GM21447 (cell line): ENCODE data around the gene DCUN1D1.

Experiments
- ATAC-seq: cut with Tn5 transposase; IDR thresholded peaks from one replicate; pipeline ENCODE4 v1.9.1; 2021; ENCODE audit not compliant: unreplicated experiment

Gene DCUN1D1

GRCh38 chr3:182973047-182973446 is 7.3 kb downstream of the DCUN1D1 start:
- ATAC-seq: no peak

GRCh38 chr3:182972387-182972786 is 8.0 kb downstream of the DCUN1D1 start:
- ATAC-seq: no peak

DNA sequence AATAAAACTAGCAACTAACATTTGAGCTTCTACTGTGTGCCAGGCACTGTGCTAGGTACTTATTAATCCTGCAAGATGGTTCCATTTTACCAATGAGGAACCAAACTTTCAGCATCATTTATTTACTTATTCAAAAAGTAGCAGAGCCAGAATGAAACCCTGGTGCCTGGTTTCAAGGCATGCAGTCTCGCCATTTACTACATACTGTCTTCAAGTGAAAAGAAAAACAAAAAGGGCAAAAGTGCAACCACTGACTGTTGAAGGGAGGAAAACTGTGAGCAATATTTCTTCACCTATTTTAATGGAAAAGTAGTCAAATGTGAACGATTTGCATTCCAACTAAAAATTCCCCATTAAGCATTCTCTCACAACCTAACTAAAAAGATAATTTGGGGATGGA is 8.7 kb downstream of the DCUN1D1 start:
- ATAC-seq: peak; percentile 52

GRCh38 chr3:182970811-182971418 is 9.4 kb downstream of the DCUN1D1 start:
- no peak for ATAC-seq

DNA sequence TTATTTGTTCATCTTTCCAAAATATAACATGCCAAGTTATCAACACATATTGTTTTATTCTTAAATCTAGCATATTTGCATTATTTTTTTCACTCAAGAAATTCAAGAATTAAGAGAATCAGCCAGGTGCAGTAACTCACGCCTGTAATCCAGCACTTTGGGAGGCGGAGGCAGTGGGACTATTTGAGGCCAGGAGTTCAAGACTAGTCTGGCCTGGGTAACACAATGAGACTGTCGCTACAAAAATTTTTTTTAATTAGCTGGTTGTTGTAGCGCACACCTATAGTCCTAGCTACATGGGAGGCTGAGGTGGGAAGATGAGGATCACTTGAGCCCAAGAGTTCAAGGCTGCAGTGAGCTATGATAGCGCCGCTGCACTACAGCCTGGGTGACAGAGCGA is 10.5 kb downstream of the DCUN1D1 start:
- ATAC-seq: no peak

DNA sequence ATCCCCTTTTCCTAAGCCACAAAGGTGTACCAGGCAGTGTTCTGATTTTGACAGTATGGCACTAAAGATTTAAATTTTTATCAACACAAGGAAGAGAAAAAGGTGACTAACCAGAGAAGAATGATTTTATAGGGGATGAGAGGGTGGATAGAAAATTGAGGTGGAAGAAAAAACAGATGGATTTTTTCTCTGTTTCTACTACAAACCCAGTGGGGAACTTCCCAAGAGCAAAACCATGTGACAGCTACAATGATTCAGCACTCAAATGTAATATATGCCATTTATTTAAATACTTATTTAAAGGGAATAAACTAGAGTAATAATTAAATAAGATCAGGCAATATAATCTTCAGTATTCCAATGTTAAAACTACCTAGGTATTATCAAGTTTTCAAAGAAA is 11.1 kb downstream of the DCUN1D1 start:
- no peak for ATAC-seq

GRCh38 chr3:182967218-182968204 is 12.8 kb downstream of the DCUN1D1 start:
- ATAC-seq: peak; percentile 61

- no peak for ATAC-seq
These were observed 14.4 kb downstream of the DCUN1D1 start for GRCh38 chr3:182965861-182966366.

GRCh38 chr3:182964179-182964578 is 16.2 kb downstream of the DCUN1D1 start:
- ATAC-seq: no peak

- no peak for ATAC-seq
These were observed 18.2 kb downstream of the DCUN1D1 start for GRCh38 chr3:182962166-182962565.

- ATAC-seq: no peak
These were observed 20.6 kb downstream of the DCUN1D1 start for GRCh38 chr3:182959474-182960350.

DNA sequence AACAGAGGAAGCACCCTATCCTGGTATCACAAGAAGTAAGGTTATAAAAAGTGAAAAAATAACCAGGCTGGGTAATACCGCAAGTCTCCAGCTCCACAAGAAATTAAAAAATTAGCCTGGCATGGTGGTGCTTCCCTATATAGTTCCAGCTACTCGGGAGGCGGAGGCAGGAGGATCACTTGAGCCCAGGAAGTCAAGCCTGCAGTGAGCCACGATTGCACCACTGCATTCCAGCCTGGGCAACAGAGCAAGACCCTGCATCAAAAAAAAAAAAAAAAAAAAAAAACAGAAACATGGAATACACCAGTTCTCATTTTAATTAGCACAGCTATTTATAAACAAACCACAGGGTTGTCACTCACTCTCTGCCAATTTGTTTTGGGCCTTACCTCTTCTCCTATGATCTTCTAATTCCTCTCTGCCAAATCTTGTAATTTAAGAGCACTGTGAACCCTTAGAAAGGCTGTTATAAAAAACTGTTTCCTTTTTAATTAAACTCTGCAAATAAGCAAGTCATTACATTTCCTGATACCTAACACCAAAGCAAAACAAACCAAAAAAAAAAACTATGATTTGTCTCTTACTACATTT is 22.6 kb downstream of the DCUN1D1 start:
- ATAC-seq: no peak

DNA sequence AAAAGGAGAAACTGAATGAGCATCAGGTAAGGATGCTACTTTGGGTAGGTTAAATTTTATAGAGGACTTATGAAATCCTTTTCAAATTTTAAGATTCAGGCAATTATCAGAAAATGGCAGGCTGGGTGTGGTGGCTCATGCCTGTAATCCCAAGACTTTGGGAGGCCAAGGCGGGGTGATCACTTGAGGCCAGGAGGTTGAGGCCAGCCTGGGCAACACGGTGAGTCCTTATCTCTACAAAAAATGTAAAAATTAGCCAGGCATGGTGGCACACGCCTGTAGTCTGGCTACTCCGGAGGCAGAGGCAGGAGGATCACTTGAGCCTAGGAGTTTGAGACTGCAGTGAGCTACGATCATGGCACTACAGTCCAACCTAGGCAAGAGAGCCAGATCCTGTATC is 23.1 kb downstream of the DCUN1D1 start:
- ATAC-seq: no peak

DNA sequence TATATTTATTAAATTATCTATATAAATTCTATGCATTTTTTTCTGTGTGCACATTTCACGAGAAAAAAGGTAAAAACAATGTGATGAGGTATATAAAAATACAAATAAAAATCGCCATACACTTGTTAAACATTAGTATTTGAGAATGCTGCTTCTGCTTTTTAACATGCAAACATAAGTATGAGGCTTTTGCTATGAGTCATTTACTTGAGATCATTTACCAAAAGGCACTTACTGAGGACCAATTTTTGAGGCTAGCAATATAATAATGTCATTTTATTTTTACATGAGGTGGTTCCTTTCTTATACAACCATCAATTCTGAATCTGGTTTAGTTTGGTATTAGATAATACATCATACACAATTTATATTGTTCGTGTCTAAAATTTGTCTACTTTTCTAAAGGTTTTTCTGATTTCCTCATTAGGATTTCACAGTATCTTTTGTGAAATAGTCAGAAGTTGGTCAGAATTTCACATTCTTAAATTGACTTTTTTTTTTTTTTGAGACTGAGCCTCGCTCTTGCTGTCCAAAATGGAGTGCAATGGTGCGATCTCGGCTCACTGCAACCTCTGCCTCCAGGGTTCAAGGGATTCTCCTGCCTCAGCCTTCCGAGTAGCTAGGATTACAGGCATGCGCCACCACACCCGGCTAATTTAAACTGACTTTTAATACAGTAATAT is 25.6 kb downstream of the DCUN1D1 start:
- peak; percentile 93 for ATAC-seq

DNA sequence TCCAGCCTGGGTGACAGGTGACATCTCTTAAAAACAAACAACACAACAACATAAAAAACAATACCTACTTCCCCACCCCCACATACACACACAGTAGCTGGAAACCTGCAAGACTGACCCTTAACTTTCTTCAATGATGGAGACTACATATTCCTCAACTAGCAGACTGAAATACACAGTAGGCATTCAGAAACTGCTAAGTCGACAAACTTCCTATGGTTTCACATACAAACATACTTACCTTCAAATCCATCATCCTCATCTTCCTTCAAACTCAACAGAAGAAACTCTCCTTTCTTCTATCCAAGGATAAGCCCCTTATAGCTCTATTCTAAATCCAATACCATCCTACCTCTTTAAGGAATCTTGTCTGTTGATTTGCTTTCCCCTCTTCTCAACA is 30.6 kb downstream of the DCUN1D1 start:
- no peak for ATAC-seq

- ATAC-seq: no peak
These were observed 32.0 kb downstream of the DCUN1D1 start for GRCh38 chr3:182948305-182948704.

DNA sequence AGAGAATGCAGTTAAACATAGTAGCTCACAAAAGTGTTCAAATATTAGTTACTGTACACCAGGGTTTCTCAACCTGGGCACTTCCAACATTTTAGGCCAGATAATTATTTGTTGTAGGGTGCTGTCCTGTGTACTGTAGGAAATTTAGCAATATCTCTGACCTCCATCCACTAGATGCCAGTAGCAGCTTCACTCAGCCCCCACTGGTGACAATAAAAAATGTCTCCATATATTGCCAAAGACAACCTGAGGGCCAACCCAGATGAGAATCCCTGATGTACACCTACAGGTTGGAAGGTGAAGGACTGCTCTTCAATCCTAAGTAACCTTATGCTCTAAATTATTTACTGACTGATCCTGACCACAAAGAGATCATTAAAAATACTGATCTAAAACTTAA is 32.5 kb downstream of the DCUN1D1 start:
- ATAC-seq: no peak

DNA sequence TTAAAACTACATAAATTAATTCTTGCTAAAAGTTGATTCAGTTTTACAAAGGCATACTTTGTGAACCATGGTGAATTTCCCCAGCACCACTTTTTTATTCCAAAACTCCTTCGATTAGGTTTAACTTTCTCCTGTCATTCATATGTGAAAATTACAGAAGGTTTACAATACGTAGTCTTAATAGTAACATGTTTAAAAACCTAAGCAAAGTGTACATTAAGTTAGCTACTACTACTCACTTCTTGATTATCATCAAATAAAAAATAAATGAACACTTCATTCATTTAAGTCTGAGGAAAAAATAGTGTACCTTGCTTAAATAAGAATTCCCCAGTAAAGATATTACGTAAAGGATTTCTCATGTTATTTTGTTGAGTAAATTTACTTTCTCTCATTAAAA is 38.6 kb downstream of the DCUN1D1 start:
- no peak for ATAC-seq

GRCh38 chr3:182940266-182940808 is 40.0 kb downstream of the DCUN1D1 start:
- ATAC-seq: no peak
